Measurements from ENCODE around the gene FAM131A. TPM values are rescaled to one million over a fixed set of nuclear protein-coding genes. Genes with fewer than 3 reads are reported as not detected.

Gene FAM131A
- total and polyA plus RNA-seq, 2 of the 4 experiments (the other 2 are of a cell fraction), result 10.8 to 19.5 TPM

GRCh38 chr3:184334470-184335158 lies 2.8 kb upstream of the FAM131A start:
- no peak overlapping the region for H4K5ac ChIP-seq (ENCODE audit: low read depth, low read length)
- no peaks in the 10 kb centered on the region for H3K9me3 ChIP-seq (ENCODE audit: control insufficient read depth, insufficient read depth, low read length)
- H4K8ac ChIP-seq (ENCODE audit: low read depth in 2 of 2, low read length in 2 of 2), result peak overlapping the region in 1 of 2 experiments; percentile 26; a peak in 1 of 4 replicates
- H2AFZ ChIP-seq (replicated peaks; ENCODE audit: low read length, poor library complexity), result no peak overlapping the region
- no peak for TF ChIP-seq ELK1 (IDR thresholded peaks at IDR 0.05; ENCODE audit: borderline replicate concordance, low read depth, low read length)
- TF ChIP-seq BHLHE40 (IDR thresholded peaks at IDR 0.05; ENCODE audit: low read depth, low read length), result peak; percentile 33; the same call in 1 of the 2 replicates
- peak; percentile 68 for TF ChIP-seq RCOR1 (IDR thresholded peaks at IDR 0.05; ENCODE audit: insufficient replicate concordance, low read length)
- TF ChIP-seq RAD21 (IDR thresholded peaks at IDR 0.05; ENCODE audit: low read length), result no peak
- peak; percentile 57; the same call in 1 of the 2 replicates for TF ChIP-seq FOS (IDR thresholded peaks at IDR 0.05; ENCODE audit: low read depth, low read length)
- no peak for TF ChIP-seq MAFK (IDR thresholded peaks at IDR 0.05; ENCODE audit: low read depth, low read length)
- no peak for TF ChIP-seq RFX5 (IDR thresholded peaks at IDR 0.05; ENCODE audit: low read depth, low read length)
- TF ChIP-seq CEBPB (IDR thresholded peaks at IDR 0.05; ENCODE audit: low read depth, low read length), result no peak
- TF ChIP-seq MAZ (IDR thresholded peaks at IDR 0.05; ENCODE audit: borderline replicate concordance, low read depth, low read length), result 0 out of 2 replicates have a peak, but pooled peaks have one; percentile 20
- TF ChIP-seq MXI1 (IDR thresholded peaks at IDR 0.05; ENCODE audit: borderline replicate concordance, low read depth, low read length), result no peak
- TF ChIP-seq USF2 (IDR thresholded peaks at IDR 0.05; ENCODE audit: low read depth, low read length), result no peak
- no peak overlapping the region for H3K9ac ChIP-seq (ENCODE audit: low read depth, low read length)
- no peak overlapping the region for H3K23ac ChIP-seq (ENCODE audit: low read depth, low read length)
- CTCF ChIA-PET, result no interaction called here
- H3K79me1 ChIP-seq (ENCODE audit: low read depth in 1 of 2, low read length in 2 of 2), result peaks cover 20 to 78% of the 10 kb centered on the region in 2 experiments
- WGBS, 2 experiments (ENCODE audit: extremely low coverage in 2 of 2, insufficient read length in 1 of 2), result 53% methylated on average over 2 of the region's 15 CpGs; no CpG with 5 or more reads in 1 of the 2 experiments
- dilution Hi-C loops (cut with HindIII; ENCODE audit: low sequenced_read_pairs, unreplicated experiment) (no loop called here), intact Hi-C loops (cut with micrococcal nuclease) (no loop called here), in situ Hi-C loops (cut with MboI; ENCODE audit: low sequenced_read_pairs) (no loop called here)
- peaks cover 65% of the 10 kb centered on the region for H4K20me1 ChIP-seq (ENCODE audit: insufficient read depth, low read length)
- BruUV-seq (replicated peaks), result TSS peak; percentile 79
- no peak overlapping the region for H2BK15ac ChIP-seq (ENCODE audit: low read depth, low read length)
- no peak overlapping the region for H3K56ac ChIP-seq (ENCODE audit: extremely low read depth, insufficient read depth, low read length)
- DNase-seq (peak; percentile 86), ATAC-seq (ENCODE audit: low read depth) (no peak)
- H3K18ac ChIP-seq (ENCODE audit: low read depth, low read length), result no peak overlapping the region
- H3K4ac ChIP-seq (ENCODE audit: low read depth, low read length), result peak overlapping the region; percentile 28; the same call in 1 of the 2 replicates
- H2BK5ac ChIP-seq (ENCODE audit: low read depth, low read length, poor library complexity, severe bottlenecking), result peak overlapping the region; percentile 77
- peak overlapping the region; percentile 41; the same call in 1 of the 2 replicates for H3K27ac ChIP-seq (ENCODE audit: insufficient read depth, low read length)
- H3K4me1 ChIP-seq (ENCODE audit: control insufficient read depth, insufficient read depth, low read length), result peaks cover 39% of the 10 kb centered on the region
- H3K4me2 ChIP-seq (ENCODE audit: low read depth, low read length), result no peak overlapping the region
- no peak overlapping the region for H2BK20ac ChIP-seq (ENCODE audit: low read depth, low read length)
- no peak overlapping the region for H3K4me3 ChIP-seq (ENCODE audit: insufficient read depth, low read depth, low read length)
- H2AK5ac ChIP-seq (ENCODE audit: low read depth, low read length), result peak overlapping the region; percentile 88
- no peak overlapping the region for H2BK120ac ChIP-seq (ENCODE audit: low read depth, low read length)
- peak overlapping the region; percentile 57 for H2AK9ac ChIP-seq (replicated peaks; ENCODE audit: low read depth, low read length, poor library complexity)
- H4K91ac ChIP-seq (ENCODE audit: insufficient read depth, low read depth, low read length), result no peak overlapping the region
- H3K27me3 ChIP-seq (ENCODE audit: control insufficient read depth, insufficient read depth, low read length), result no peaks in the 10 kb centered on the region
- no peak overlapping the region for H3K14ac ChIP-seq (replicated peaks; ENCODE audit: low read depth, low read length)
- peaks cover 28% of the 10 kb centered on the region for H3K9me1 ChIP-seq (ENCODE audit: insufficient read depth, low read length)
- peaks cover 49% of the 10 kb centered on the region for H3K36me3 ChIP-seq (ENCODE audit: control insufficient read depth, insufficient read depth, low read length)
- POLR2A ChIA-PET (ENCODE audit: unreplicated experiment), result no interaction called here

Measured in IMR-90 (cell line).